Esophagus muscularis mucosa (tissue), 4 donors: ENCODE data around the gene ATP11A. TPM values are rescaled to one million over a fixed set of nuclear protein-coding genes. Genes with fewer than 3 reads are reported as not detected.

Source experiments
- DNase-seq: peaks from one replicate; pipeline ENCODE4 v3.0.0-alpha.2; 2017; ENCODE audit errors: extremely low spot score
- H3K27ac ChIP-seq, 4 donors: fragments of 200-600 bp; sonication (generic); replicated peaks in 1 of 4; 1 replicate in 3 of 4; 2 replicates in 1 of 4; pipeline ENCODE4 v1.5.1; 2016 to 2019; ENCODE audit warnings: mild to moderate bottlenecking in 1 of 4
- H3K27me3 ChIP-seq, 4 donors: fragments of 200-600 bp; sonication (generic); one replicate each; pipeline versions ENCODE4 v1.5.1 to v1.6.0; 2016 to 2019
- H3K36me3 ChIP-seq, 4 donors: fragments of 200-600 bp; sonication (generic); one replicate each; pipeline ENCODE4 v1.5.1; 2016 to 2019
- H3K4me1 ChIP-seq, 4 donors: fragments of 200-600 bp; sonication (generic); one replicate each; pipeline ENCODE4 v1.5.1; 2016 to 2019
- H3K4me3 ChIP-seq, 4 donors: fragments of 200-600 bp; sonication (generic); 1 replicate in 2 of 4; 2 replicates in 2 of 4; pipeline ENCODE4 v1.5.1; 2016 to 2019; ENCODE audit warnings: mild to moderate bottlenecking in 4 of 4, moderate library complexity in 1 of 4
- H3K9me3 ChIP-seq, 4 donors: fragments of 200-600 bp; sonication (generic); 1 replicate in 3 of 4; 2 replicates in 1 of 4; pipeline ENCODE4 v1.5.1; 2016 to 2019
- EP300 ChIP-seq: sonication (generic); formaldehyde crosslinking; IDR thresholded peaks from one replicate; pipeline ENCODE4 v1.6.1; 2017; ENCODE audit warnings: antibody characterized with exemption
- POLR2A ChIP-seq: fragments of 450-650 bp; IDR thresholded peaks from one replicate; pipeline ENCODE4 v1.6.1; 2017; ENCODE audit warnings: antibody characterized with exemption, moderate library complexity, mild to moderate bottlenecking, low read depth
- POLR2AphosphoS5 ChIP-seq, 2 donors: sonication (generic); formaldehyde crosslinking; IDR thresholded peaks; one replicate each; pipeline ENCODE4 v1.6.1; 2017; ENCODE audit warnings: antibody characterized with exemption in 2 of 2
- WGBS: methylation state at CpG from one replicate; pipeline ENCODE4 v1.1.5; 2018; 5-methylcytosine and 5-hydroxymethylcytosine counted together
- intact Hi-C: fragments of 100-400 bp; cut with DNase I; formaldehyde crosslinking; loops from one replicate; pipeline ENCODE4 v1.15.1; 2023
- total RNA-seq, 4 donors: library from RNA; depleted of rRNA; stranded (reverse); fragments of >200 nt; gene quantifications; one replicate each; pipeline versions ENCODE4 v1.1.0 to v1.2.1, GENCODE V29; 2016
- TF ChIP-seq, protein P1 (sequence below), 3 experiments: fragments of 200-600 bp in 2 of 3; fragments of 450-650 bp in 1 of 3; sonication (generic) in 2 of 3; IDR thresholded peaks; one replicate each; pipeline ENCODE4 v1.5.1; 2017 to 2019; ENCODE audit warnings: antibody characterized with exemption in 3 of 3, mild to moderate bottlenecking in 2 of 3, moderate library complexity in 1 of 3

ATP11A gene
- total RNA-seq, 4 donors from 2014 or later, result 11.2 to 27.8 (median 14.3) TPM

DNA sequence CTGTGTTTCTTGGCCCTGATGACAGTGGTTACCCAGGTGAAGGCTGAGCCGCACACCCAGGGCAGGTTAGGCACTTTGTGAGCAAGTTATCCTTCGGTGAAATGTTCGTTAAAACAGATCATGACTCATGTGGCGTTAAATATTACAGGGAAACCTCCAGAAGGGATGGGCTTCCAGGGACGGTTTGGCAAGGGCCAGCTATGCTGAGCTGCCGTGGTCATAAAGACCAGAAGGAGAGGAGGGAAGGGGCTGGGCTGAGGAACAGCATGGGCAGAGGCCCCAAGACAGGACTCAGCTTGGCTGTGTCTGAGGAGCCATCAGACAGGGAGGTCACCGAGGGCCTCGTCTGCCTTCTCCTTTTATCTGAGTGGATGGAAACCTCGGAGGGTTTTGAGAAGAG lies 47.5 kb downstream of the ATP11A start:
- Histone ChIP-seq H3K27me3 (no peaks in the 10 kb centered on the region), H3K27ac (no peak overlapping the region), H3K4me3 (no peak overlapping the region), H3K9me3 (no peaks in the 10 kb centered on the region), H3K36me3 (peaks cover 0 to 3% (median 0%) of the 10 kb centered on the region in 4 donors), H3K4me1 (peaks cover 8 to 18% (median 17%) of the 10 kb centered on the region in 4 donors)
- intact Hi-C loops, result no loop called here
- TF ChIP-seq POLR2A (no peak), POLR2AphosphoS5 (IDR thresholded peaks at IDR 0.05) (no peak), EP300 (no peak)
- TF ChIP-seq, protein P1, sequence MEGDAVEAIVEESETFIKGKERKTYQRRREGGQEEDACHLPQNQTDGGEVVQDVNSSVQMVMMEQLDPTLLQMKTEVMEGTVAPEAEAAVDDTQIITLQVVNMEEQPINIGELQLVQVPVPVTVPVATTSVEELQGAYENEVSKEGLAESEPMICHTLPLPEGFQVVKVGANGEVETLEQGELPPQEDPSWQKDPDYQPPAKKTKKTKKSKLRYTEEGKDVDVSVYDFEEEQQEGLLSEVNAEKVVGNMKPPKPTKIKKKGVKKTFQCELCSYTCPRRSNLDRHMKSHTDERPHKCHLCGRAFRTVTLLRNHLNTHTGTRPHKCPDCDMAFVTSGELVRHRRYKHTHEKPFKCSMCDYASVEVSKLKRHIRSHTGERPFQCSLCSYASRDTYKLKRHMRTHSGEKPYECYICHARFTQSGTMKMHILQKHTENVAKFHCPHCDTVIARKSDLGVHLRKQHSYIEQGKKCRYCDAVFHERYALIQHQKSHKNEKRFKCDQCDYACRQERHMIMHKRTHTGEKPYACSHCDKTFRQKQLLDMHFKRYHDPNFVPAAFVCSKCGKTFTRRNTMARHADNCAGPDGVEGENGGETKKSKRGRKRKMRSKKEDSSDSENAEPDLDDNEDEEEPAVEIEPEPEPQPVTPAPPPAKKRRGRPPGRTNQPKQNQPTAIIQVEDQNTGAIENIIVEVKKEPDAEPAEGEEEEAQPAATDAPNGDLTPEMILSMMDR (IDR thresholded peaks at IDR 0.05), result no peak
- 94% methylated on average over 9 of the region's 9 CpGs for WGBS
- no peak for DNase-seq

DNA sequence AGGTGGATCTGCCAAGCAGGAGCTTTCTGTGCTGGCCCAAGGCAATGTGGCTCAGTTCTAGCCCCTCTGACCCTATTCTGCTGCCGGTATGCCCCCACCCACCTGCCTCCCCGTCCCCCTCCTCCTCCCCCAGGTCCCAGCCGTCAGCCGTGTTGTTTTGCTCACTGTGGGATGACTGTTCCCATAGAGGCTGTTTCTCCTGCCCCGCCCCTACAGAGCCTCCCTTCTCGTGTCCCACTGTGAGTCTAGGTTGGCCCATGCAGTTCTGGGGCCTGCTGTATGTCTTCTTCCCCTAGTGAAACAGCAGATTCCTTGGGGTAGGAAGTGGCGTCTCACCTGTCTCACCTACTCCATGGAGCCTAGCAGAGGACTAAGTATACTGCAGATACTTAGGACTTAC lies 48.8 kb downstream of the ATP11A start:
- TF ChIP-seq POLR2A (no peak), POLR2AphosphoS5 (IDR thresholded peaks at IDR 0.05) (no peak), EP300 (no peak)
- TF ChIP-seq, protein P1 (IDR thresholded peaks at IDR 0.05), result no peak
- DNase-seq, result no peak
- no peaks in the 10 kb centered on the region for H3K9me3 ChIP-seq
- peaks cover 12 to 22% (median 17%) of the 10 kb centered on the region in 4 donors for H3K4me1 ChIP-seq
- H3K4me3 ChIP-seq, result no peak overlapping the region
- 88% methylated on average over 7 of the region's 7 CpGs for WGBS
- no peaks in the 10 kb centered on the region for H3K27me3 ChIP-seq
- peaks cover 0 to 3% (median 0%) of the 10 kb centered on the region in 4 donors for H3K36me3 ChIP-seq
- intact Hi-C loops, result no loop called here
- no peak overlapping the region for H3K27ac ChIP-seq

- peaks cover 0 to 2% (median 0%) of the 10 kb centered on the region in 4 donors for H3K36me3 ChIP-seq
- no peaks in the 10 kb centered on the region for H3K9me3 ChIP-seq
- DNase-seq, result no peak
- no peak overlapping the region for H3K4me3 ChIP-seq
- no peaks in the 10 kb centered on the region for H3K27me3 ChIP-seq
- TF ChIP-seq POLR2A (no peak), POLR2AphosphoS5 (IDR thresholded peaks at IDR 0.05) (peak; percentile 35 to 65), EP300 (no peak)
- TF ChIP-seq, protein P1 (IDR thresholded peaks at IDR 0.05), result no peak
- peaks cover 20 to 38% (median 29%) of the 10 kb centered on the region in 4 donors for H3K4me1 ChIP-seq
- 76% methylated on average over 19 of the region's 19 CpGs for WGBS
- H3K27ac ChIP-seq, result peak overlapping the region in 3 of 4 donors; percentile 38 to 45 (median 42)
- intact Hi-C loops, result no loop called here
These were observed 50.8 kb downstream of the ATP11A start for GRCh38 chr13:112740502-112741131.

DNA sequence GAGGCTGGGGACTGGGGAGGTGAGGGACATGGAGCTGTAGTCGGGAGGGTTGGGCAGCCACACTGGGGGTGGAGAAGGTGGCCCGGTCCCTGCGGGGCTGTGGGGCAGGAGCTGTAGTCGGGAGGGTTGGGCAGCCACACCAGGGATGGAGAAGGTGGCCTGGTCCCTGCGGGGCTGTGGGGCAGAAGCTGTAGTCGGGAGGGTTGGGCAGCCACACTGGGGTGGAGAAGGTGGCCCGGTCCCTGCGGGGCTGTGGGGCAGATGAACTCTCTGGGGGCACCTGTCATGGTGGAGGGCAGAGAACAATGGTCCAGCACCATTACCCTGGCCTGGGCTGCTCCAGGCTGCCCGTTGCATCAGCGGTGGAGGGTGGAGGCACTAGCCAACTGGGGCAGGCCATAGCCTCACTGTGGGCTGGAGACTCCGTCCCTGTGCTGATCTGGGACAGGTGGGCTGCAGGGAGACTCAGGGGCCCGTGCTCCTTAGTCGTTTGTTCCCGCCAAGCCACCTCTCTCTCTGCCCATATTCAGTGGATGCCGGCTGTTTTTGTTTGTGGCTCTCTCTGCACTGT lies 51.4 kb downstream of the ATP11A start:
- no peaks in the 10 kb centered on the region for H3K9me3 ChIP-seq
- no peaks in the 10 kb centered on the region for H3K36me3 ChIP-seq
- H3K4me3 ChIP-seq, result no peak overlapping the region
- peaks cover 20 to 38% (median 29%) of the 10 kb centered on the region in 4 donors for H3K4me1 ChIP-seq
- no peaks in the 10 kb centered on the region for H3K27me3 ChIP-seq
- TF ChIP-seq, protein P1 (IDR thresholded peaks at IDR 0.05), result no peak
- TF ChIP-seq POLR2A, result no peak
- no peak for TF ChIP-seq POLR2AphosphoS5 (IDR thresholded peaks at IDR 0.05)
- no peak for TF ChIP-seq EP300
- intact Hi-C loops, result no loop called here
- H3K27ac ChIP-seq, result peak overlapping the region in 3 of 4 donors; percentile 38 to 45 (median 42)
- WGBS, result 89% methylated on average over 15 of the region's 15 CpGs
- no peak for DNase-seq
